ENCODE results near the gene LIG1.

DNA sequence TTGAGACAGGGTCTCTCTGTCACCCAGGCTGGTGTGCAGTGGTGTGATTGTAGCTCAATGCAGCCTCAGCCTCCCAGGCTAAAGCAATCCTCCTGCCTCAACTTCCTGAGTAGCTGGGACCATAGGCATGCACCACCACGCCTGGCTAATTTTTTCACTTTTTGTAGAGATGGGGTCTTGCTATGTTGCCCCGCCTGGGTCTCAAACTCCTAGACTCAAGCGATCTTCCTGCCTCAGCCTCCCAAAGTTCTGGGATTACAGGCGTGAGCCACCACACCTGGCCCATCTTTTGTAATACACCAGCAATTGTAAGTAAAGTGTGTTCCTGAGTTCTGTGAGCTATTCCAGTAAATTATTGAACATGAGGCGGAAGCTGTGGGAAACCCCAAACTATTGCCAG is 66.2 kb downstream of the LIG1 start:
- TF ChIP-seq POLR2A (IDR thresholded peaks at IDR 0.05; ENCODE audit: low read length) = no peak
- TF ChIP-seq GATA1 (IDR thresholded peaks at IDR 0.05; ENCODE audit: low read depth, low read length) = no peak

Data from erythroblast (primary cell).